AG20443 (cell line): Measurements from ENCODE around the gene PCCA.

ENCODE experiments used
- DNase-seq: peaks from one replicate; pipeline ENCODE4 v3.0.0; 2012; ENCODE audit warnings: low spot score, mixed read lengths

Gene PCCA

DNA sequence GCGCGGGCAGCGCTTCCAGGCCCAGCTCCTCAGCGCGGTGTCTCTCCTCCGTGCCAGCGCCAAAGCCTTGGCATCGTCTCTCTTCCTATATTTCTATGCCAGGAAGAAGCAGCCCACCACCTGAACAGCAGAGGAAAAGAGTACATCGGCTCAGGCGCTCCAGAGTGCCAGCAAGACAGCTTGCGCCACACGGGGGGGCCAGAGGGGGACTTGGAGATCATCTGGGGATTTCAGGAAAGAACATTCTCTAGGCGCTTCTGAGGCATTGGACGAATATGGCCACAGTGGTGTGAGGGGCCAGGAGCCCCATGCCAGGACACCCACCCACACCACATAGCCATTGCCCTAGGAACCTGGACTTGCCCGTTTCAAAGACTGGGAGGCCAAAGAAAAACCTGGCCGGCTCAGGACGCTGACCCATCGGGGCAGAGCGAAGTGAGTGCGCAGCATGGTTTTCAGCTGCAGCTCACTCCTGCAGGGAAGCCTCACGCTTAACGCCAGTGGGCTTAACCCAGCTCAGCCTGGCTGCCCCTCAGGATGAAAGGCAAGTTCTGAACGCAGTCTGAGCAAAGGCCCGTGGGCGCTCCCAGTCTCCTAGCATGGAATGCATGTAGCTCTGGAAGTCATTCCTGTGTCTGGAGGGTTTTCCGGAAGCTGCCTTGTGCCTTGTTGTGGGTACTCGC, 437.6 kb downstream of the PCCA start:
- no peak for DNase-seq

DNA sequence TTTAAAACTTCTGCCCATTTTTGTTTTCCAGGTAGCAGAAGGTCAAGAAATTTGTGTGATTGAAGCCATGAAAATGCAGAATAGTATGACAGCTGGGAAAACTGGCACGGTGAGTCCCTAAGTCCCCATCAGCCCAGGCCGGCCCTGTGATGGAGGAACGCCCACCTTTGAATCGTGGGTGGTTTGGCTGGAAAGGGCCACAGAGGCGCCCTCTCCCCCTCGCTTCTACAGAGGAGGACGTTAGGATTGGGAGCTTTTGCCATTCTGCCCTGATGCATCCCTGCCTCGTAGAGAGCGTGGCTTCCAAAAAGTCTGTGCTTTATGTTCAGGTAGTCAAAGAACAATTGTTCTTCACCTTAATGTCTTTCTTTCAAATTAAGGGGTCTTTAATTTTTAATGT, 438.8 kb downstream of the PCCA start:
- DNase-seq, result no peak

DNA sequence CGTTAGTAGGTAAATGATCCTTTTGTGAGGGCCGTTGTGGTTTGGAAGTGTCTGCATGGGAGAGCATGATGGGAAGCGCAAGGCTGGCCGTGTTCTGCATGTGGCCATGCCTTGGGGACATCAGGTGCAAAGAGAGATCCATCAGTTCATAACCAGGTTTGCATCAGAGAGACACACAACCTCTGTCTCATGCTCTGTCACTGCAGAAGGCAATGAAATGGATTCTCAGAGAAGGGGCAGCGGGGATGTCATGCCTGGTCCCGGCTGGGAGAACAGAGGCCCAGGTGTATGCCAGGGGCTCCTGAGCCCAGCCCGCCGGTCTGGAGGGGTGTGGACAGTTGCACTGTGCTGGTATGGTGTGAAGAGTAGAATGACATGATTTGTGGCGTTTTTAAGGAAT, 439.5 kb downstream of the PCCA start:
- DNase-seq, result no peak

DNA sequence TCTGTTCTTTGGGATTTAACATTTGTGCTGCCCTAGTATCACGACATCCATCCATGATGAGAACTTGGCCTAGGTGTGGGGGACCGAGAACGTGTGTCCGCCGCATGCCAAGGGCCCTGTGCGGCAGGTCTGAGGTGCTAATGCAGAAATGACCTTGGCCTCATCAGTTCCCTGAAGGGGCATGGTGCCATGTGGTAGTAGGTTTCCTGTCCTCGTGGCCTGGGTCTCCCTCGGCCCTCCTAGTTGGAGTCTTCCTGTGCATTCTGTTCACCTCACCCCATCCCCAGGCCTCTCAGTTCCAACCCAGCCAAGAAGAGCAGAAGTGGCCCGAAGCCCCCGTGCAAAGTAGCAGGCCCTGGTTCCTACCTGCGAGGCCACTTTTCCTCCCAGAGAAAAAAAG, 439.9 kb downstream of the PCCA start:
- DNase-seq, result no peak

DNA sequence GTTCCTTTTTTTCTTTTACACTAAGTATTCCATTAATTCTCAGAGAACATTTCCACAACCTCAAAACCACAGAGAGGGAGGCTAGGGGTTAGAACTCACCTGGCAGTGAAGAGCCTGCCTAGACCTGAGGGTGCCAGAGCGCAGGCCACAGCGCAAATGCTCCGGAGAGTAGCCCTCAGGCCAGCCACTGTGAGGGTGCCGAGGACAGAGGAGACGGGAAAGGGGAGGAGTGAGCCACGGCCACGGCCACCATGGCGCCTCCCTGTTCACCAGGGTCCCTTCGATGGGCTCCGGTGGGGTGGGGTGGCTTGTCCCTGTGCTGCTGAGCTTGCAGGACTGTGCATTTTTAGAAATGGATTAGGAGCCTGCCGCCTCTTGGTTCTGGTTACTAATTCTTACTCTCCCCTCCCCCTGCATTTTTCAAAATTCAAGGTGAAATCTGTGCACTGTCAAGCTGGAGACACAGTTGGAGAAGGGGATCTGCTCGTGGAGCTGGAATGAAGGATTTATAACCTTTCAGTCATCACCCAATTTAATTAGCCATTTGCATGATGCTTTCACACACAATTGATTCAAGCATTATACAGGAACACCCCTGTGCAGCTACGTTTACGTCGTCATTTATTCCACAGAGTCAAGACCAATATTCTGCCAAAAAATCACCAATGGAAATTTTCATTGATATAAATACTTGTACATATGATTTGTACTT, 440.9 kb downstream of the PCCA start:
- DNase-seq, result no peak

DNA sequence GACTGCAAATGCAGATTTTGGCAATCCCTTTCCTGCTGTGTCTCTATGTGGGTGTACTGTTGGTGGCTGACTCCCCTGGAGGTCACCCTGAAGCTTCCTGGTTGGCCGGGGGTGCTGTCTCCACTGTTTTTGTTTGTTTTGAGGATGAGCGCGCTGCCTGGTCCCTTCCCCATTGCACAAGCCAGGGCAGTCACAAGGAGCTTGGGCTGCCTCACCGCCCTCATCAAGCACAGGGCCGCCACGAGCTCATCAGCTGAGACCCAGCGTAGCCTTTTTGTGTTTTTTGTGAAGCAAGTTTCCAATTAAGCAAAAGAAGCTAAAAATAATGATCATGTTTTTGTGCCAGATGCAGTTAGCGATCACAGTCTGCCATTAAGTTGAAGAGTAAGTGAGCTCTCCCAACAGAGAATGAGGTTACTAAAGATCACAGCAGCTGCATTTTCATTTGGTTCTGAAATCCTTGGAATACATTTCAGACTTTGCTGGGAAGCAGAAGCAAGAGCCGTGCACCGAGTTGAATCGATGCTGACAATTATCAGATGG, 441.8 kb downstream of the PCCA start:
- peak; percentile 40 for DNase-seq

DNA sequence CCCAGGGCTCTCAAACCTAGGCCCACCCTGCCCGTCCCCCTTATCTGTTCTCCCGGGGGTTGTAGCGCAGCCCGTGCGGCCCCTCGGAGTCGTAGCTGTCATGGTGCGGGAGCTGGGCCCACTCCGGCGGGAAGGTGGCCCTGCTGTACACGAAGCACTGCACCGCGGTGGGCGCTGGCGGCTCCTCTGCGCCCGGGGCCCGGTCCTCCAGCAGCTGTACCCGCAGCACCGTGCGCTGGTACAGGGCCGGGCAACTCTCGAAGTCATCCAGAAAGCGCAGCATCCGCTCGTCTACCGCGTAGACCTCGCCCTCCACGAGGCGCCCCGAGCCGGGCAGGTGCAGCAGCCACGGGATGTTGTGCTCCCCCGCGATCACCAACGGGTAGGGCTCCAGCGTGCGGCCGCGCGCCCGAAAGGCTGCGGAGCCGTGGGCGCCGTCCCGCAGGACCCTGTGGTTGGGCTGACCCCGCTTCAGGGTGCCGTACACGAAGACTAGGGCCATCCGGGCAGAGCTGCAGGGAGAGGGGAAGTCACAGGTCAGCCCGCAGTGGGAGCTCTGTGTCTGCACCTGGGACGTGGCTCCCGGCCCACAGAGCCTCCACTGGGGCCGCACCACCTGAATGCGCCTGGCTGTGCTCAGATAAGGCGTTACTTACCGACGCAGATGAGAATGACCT, 443.3 kb downstream of the PCCA start:
- DNase-seq, result no peak

DNA sequence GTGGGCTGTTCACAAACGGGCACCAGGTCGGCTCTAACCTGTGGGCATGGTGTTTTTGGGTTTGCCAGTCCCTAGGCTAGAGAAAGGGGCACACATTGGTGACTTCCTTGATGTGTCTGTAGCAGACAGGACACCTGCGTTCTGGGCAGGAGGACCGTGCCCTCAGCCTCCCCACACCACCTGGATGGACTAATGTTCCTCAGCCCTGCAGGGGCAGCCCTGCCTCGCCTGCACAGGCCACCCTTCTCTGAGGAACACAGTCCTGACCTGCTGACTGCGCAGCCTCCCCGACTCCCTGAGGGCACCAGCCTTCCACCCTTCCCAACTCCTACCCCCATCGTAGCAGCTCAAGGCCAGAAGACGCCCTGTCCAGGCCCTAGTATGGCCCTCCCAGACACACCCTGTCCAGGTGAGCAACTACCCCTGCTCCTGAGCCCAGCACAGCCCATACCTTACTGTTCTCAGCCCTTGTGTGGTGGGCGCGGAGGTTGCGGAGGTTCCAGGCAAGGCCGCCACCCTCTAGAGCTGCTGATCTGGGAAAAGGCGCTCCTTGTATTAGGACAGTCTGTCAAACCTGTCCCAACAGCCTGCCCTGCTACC, 444.0 kb downstream of the PCCA start:
- DNase-seq, result no peak

DNA sequence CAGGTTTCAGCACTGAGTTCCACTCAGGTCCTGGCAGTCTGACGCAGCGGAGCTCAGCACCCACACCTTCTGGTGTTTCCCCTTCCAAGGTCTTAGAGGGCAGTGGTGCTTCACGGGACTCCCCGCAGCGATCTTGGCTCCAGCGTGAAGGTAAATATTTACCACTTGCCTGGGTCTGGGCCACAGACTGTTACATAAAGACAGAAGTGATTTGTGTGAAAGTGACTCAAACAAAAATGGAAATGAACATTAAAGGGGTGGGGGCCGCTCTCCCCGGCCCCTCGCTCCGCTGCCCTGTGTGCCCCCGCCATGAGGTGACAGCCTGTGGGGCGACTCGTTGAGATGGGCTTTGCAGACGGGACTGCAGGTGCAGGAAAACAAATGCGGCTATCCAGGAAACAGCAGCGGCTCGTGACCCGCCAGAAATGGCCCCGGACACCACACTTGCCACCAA, 444.7 kb downstream of the PCCA start:
- no peak for DNase-seq

DNA sequence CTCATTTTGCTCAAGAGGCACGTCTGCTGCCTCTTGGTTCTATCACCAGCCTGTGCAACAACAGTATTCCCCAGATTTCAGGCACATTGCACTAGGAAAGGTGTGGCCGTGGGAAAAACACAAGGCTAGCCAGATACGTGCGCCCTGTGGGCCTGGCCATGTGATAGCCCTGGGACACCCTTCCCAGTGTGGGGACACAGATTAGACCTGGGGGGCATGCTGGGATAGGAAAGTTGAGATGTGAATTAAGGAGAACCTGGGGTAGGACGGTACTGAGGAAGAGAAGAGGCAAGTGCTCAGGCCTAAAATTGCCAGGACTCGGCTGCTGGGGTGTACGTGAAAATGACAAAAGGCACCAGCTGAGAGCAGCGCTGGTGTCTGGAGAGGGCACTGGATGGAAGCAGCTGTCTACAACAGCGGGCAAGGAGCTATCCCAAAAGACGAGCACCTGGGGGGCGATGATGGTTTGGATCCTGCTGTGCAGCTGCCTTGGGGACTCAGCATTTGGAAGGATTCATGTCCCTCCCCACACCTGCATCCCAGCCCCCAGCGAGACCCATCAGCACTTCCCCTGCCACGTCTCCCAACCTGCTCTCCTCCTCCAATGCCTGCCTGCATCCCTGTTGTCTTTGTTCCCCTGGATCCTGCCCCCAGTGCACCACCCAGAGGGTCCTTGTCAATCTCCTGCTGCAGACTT, 445.4 kb downstream of the PCCA start:
- no peak for DNase-seq

DNA sequence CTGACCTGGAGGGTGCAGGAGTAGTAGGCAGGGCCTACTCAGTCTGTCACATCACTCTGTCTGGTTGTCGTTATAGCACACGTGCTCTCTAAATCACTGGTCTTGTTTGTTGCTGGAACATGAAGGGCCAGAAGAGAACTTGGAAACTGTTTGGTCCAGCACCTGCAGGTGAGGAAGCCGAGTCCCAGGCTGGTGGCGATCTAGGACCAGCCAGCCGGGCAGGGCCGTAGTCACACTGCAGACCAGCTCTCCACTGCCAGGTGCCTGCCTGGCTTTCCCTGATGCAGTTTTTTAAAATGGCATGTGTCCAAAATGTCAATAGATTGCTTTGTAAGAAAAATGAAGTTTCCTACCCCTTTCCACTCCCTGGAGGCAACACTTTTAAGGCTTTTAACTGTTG, 446.0 kb downstream of the PCCA start:
- no peak for DNase-seq

DNA sequence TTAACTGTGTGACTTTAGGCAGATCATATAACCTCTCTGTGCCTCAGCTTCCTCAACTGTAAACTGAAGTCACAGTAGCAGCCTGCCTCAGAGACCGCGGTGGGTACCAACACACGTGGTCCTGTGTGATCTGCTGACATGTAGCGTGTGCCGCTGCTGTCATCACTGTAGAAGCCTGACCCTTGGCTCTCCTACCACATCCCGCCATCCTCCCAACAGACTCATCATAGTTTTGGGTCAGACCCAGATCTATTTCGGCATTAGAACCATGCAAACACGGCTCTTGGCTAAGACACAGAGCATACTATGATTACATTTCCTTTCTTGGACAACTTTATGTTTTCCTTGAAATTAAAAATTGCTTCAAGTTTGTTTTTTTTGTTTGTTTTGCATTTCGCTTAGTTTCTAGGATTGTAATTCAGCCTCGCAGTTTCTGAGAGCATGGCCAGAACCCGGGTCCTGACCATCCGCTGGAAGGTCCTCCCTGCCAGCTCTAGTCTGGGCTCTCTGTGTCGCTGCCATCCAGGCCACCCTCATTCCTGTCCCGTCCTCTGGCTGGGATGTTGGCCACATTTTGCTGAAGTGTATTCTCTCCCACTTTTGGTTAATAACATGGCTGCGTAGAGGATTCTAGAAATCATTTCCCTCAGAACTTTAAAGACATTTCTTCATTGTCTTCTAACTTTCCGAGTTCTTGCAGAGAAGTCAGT, 446.7 kb downstream of the PCCA start:
- DNase-seq, result peak; percentile 61

DNA sequence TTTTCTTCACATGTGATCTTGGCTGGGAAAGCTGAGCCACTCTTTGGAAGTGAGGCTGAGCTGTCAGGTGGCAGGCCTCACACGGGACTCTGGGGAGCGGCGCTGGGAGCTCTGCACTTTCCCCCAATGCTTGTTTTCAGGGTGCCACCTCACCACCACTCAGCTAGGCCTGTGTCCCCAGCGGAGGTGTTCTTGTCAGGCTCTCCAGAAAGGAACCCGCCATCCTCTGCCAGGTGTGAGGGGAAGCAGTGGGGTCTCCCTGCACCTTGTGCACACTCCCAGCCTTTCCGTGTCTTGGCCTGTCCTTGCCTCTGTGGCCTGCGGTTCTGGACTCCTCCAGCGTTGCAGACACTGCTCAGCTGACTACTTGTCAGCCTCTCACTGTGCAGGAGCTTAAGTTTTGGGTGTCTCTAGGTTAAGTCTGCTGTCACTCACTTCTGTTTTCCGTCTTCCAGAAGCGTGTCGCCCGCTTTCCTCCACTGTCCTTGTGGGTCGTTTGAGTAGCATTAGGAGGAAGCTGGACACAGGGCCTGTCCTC, 447.8 kb downstream of the PCCA start:
- no peak for DNase-seq

DNA sequence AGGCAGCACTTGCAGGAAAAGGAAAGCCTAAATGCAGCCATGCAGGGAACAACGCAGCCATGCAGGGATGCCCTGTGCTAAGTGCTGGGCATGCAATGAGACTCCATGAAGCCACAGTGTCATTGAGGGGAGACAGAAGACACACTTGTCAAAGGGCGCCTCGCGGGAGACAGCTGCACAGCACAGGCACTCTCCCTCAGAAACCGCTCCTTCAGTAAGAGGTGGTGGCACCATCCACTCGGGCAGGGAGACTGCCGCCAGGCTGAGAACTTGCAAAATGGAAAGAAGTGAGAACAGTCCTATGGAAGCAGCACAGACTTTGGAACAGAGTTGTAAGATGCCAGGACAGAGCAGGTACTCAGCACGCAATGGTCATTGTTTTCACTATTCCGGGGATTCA, 448.6 kb downstream of the PCCA start:
- DNase-seq, result no peak

DNA sequence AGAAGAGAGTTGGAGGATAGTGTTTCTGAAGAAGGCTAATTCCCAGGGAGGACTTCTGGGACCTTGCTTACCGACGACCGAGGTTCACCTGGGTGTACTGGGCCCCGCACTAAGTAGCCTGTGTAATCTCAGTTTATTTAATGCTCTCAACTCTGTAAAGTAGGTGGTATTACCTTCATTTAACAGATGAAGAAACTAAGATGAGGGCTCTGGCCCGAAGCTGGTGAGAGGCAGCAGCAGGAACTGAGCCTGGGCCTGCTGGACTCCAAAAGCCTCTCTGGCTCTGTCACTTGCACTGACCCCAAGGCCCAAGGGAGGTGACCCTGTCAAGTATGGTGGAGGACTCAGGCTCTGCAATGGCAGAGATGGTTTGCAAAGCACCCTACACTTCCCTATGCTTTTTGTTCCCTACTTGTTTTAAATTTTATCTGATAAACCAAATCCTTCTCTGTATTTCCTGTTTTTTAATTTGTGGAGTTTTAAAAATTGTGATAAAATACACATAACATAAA, 449.1 kb downstream of the PCCA start:
- DNase-seq, result no peak

DNA sequence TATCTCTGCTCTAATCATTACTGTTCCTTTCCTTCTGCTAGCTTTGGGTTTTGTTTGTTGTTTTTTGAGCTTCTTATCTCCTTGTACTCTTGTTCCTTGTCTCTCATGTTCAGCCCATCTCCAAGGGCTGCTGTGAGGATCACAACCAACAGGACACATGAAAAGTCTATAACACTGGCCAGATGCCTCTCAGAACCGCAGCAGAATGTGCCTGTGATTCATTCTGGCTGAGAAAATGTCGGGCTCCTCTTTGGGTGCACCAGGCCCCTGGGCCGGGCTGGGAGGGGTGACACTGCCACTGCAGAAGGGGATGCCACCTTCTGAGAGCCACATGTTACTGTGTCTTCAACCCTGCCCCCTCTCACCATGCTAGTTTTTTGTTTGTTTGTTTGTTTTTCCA, 451.7 kb downstream of the PCCA start:
- no peak for DNase-seq

DNA sequence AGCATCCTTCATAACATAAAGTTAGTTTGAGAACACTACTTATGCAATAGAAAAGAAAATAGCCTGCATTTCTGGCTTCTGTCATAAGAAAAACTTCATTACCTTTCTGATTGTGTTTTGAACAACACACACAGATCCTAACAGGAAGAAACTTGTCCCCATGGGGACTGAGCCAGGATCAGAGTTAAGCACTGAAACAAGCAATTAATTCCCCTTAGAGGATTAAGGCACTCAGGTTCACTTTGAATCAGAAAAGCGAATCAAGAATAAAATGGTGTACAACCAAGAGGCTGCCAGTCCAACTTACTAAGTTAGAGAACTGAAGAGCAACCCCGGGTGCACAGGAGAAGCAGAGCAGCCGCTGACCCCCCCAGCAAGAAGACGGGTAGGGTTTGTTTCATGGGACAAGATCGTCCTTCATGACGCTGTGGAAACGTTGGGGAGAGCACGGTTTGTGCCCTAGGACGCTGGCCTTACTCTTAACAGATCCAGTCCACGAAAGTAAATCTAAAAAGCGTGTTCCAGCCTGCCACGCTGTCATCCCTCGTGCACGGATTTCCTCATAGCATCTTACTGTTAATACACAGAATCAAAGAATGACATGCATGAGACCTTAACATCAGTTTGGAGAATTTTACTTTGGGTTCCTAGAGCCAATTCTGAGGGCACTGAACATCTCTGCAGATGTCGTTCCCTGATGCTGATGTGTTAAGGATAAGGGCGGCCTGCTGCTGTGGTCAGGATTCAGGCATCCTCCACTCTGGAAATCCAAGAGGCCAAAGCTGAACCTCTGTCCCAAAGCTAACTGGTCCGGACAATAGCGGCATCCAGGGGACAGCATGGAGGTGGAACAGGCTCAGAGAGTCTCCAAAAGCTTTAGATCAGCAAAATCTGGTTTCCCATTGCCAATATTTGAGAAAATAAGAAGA, 453.3 kb downstream of the PCCA start:
- DNase-seq, result no peak

DNA sequence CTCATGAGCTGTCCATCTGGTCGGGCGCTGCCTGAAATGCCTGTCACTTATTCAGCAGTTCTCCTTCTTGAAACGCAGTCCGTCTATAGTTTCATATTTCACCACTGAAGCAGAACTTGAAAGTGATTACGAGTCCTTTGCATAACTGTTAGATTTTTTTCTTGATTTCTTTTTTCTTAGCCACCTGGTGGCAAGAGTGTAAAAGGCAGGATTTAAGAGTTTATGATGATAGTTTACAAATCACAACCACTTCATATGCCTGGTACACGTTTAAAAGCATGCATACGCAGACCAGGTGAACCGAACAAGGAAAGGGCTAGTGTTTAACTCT, 453.9 kb downstream of the PCCA start:
- DNase-seq, result peak; percentile 57

DNA sequence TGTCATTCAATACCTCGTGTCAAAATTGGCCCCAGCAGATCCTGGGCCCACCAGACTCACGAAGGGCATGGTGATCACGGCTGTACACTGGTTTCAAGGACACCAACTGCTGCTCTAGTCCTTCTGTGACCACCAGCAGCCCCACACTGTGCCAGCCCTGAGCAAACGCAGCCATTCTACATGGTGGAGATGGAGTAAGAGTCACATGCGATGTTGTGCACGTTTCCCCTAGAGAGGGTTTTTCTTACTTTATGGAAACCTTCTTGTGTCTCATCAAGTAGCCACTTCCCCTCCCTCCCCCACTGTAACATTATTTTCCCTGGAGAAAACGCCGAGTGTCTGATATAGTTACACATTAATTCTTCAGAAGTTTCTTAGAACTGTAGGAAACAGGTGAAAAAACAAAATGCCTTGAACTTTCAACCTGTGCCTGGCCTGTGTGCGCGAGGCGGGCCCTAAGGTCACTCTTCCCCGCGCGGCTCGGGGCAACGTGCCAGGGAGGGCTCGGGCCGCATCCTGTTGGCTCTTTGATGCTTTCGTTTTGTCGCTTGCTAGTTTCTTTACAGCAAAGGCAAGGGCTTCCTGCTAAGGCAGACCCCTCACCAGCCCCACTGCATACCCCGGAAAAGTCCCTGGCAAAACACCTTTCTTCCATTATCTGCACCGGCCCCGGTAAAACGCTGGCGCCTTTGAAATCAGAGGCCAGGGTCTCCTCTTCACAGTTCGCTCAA, 455.1 kb downstream of the PCCA start:
- DNase-seq, result no peak
